GM20000 (cell line): ENCODE results near the gene FBXO11.
"Not testable (repeated sequence)": the region's sequence is repeated elsewhere in the genome, so short reads cannot be mapped to it uniquely, and the experiment has no call there.

Experiments
- DNase-seq: peaks from one replicate; pipeline ENCODE4 v3.0.0; 2012; ENCODE audit warnings: low spot score
- TF ChIP-seq, protein P1 (sequence below): IDR thresholded peaks from 2 replicates; pipeline ENCODE4 v1.5.1; 2012; ENCODE audit warnings: mild to moderate bottlenecking, control low read depth; ENCODE audit errors: extremely low read depth, missing control alignments

Gene FBXO11

DNA sequence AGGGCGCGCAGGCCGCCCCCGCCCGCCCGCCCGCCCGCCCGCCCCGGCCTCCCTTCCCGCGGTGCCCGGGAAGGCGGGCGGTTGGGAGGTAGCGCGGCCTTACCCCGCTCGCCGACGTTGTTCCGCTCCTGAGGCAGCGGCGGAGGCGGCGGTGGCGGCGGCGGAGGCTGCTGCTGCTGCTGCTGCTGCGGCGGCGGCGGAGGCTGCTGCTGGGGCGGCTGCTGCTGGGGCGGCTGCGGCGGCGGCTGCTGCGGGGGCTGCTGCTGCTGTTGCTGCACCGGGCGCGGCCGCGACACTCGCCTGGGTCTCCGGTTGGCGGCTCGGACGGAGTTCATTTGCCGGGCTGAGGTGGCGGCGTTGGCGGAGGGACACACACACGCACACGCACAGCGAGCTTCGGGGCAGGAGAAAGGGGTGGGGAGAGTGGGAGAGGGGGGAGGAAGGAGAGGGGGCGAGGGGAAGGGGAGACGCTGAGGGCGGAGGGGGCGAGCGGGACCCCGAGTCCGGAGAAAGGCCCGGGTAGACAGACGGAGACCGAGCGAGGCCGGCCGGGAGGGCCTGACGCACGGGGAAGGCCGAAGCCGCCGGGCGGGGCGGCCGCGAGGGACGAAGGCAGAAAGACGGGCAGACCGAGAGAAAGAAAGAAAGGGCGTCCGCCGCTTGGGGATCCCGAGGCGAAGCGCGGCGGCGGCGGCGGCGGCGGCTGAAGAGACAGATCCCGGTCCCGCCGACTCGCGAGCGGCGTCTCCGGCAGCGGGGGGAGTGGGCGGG lies 727 bp downstream of the FBXO11 start:
- DNase-seq, result peak; percentile 65
- TF ChIP-seq, protein P1, sequence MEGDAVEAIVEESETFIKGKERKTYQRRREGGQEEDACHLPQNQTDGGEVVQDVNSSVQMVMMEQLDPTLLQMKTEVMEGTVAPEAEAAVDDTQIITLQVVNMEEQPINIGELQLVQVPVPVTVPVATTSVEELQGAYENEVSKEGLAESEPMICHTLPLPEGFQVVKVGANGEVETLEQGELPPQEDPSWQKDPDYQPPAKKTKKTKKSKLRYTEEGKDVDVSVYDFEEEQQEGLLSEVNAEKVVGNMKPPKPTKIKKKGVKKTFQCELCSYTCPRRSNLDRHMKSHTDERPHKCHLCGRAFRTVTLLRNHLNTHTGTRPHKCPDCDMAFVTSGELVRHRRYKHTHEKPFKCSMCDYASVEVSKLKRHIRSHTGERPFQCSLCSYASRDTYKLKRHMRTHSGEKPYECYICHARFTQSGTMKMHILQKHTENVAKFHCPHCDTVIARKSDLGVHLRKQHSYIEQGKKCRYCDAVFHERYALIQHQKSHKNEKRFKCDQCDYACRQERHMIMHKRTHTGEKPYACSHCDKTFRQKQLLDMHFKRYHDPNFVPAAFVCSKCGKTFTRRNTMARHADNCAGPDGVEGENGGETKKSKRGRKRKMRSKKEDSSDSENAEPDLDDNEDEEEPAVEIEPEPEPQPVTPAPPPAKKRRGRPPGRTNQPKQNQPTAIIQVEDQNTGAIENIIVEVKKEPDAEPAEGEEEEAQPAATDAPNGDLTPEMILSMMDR, result no peak

DNA sequence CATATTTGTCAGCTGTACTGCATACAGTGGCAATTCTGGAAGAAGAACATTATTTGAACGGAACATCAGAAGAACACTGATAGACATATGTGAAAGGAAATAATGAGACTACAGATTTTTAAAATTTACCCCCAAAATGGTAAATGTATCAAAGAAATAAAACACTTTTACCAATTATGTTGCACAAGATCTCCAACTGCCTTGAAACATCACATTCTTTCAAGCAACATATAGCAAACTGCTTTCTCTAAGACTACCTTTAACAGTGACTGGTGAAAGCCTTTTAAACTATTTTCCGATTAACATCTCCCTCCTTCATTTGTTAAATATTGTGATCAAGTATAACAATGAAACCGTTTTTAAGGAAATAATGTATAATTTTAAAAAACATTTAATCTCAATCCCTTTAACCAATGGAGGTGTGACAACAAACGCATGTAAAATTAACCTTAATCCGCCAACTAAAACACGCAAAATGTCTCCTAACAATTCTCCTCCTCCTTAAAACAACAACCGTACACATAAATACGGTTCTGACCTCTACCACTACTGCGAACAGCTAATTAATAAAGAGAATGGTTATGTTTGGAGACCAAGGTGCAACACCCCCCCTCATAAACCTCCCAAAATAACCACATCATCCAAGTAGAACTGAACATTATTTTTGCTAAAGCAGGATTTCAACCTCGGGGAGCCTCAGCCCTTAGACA lies 2.4 kb downstream of the FBXO11 start:
- TF ChIP-seq, protein P1, result no peak
- no peak for DNase-seq

DNA sequence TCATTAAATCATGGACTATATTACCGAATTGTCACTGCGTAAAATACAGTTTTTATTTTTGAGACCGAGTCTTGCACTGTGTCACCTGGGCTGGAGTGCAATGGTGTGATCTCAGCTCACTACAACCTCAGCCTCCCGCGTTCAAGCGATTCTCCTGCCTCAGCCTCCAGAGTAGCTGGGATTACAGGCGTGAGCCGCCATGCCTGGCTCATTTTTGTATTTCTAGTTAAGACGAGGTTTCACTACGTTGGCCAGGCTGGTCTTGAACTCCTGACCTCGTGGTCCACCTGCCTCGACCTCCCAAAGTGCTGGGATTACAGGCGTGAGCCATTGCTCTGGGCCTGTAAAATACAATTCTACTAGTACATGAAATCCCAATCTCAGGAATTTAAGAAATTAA lies 4.4 kb downstream of the FBXO11 start:
- not testable (repeated sequence) for DNase-seq

DNA sequence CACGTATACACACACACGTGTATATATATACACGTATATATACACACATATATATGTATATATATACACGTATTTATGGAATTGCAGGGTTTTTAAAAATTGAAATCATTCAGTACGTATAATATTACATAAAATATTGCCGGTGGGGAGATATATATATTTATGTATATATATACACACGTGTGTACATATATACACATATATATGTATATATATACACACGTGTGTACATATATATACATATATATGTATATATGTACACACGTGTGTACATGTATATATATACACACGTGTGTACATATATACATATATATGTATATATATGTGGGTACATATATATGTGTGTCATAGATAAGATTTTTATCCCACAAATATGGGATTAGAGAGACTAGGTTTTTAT lies 5.4 kb downstream of the FBXO11 start:
- DNase-seq, result no peak
- TF ChIP-seq, protein P1, result no peak

DNA sequence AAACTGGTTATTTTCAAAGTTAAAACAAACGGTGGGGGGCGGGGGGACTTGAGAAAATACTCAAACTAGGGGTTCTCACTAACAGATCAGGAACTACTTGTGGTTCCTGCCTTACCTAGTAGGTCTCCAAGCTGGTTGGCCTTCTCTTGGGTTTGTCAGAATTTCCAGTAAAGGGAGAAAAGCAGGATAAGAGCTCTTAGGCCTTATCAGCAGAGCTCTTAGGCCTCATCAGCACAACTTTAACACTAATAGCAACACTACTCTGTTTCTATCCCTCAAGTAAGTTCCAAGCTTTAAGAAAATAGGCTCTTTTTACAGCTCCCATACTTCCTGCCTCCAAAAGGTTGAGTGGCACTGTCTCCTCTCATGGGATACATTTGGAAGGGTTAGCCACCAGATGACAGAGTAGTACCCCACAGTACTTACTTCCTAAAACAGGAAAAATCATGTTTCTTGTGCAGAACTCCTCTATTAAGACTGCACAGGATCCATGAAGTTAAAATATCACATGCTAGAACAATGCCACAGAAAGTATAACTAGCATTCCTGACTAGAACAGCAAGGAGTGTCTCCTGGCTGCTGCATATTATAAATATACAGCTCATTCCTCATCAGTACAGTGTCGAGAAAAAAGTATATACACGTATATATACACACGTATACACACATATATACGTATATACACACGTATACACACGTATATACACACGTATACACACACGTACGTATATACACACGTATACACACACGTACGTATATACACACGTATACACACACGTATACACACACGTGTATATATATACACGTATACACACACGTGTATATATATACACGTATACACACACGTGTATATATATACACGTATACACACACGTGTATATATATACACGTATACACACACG lies 6.1 kb downstream of the FBXO11 start:
- DNase-seq, result no peak
- TF ChIP-seq, protein P1, result no peak

DNA sequence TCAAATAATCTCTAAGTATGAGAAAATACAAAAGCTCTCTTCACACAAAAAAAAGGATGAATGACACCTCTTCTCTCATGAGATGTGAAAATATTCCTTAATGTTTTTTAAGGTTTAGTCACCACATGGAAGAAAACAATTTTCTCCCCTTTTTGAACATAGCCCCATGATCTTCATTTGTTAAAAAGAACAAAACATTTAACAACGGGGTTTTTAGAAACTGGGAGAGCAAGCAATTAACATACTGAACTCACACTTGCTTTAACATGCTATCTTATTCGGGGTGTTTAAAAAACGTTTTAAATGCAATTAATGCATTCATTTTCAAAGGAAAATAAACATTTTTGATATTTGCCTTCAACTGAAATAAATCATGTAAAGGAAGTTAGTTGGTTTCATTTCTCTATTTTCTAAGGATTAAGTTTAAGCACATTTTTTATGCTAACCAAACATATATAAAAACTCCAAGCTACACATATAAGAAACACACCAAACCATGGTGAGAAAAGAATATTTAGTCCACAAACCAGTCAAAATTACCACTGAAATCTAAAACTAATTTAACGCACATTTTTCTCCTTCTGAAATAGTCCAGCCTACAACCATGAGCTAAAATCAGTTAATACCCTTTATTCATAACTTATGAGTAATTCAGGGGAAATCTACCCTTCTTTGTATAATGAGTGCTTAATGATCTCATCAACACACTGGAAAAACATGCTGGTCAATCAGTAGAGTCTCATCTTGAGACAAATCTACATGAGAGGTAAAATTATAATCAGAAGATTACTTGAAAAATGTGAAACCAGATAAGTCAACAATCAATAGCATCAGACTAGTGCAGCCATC lies 8.2 kb downstream of the FBXO11 start:
- peak; percentile 24 for DNase-seq
- TF ChIP-seq, protein P1, result no peak

DNA sequence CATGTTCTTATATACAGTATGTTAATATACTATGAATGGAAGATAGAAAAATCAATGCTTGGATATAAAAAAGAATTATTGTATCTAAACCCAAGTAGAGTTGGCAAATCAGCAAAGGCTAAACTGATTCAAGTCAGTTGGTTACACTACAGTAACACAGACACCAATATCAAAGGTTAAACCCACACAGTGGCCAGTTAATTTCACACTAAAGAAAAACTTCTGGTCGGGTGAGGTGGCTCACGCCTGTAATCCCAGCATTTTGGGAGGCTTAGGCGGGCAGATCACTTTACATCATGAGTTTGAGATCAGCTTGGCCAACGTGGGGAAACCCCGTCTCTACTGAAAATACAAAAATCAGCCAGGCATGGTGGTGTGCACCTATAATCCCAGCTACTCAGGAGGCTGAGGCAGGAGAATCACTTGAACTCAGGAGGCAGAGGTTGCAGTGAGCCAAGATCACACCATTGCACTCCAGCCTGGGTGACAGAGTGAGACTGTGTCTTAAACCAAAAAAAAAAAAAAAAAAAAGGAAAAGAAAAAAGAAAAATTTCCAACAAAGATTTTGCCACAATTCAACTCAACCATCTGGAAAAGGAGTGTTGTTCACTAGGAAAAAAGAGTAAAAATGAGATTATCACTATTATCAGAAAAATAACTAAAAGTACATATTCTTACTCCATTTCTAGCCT lies 9.0 kb downstream of the FBXO11 start:
- DNase-seq, result not testable (repeated sequence)
